H1 (cell line): ENCODE results near the gene RABL6. TPM values are rescaled to one million over a fixed set of nuclear protein-coding genes. Genes with fewer than 3 reads are reported as not detected.

ENCODE experiments used
- CTCF ChIA-PET: fragments of 300-600 bp; sonication (Branson Sonifier 250); formaldehyde crosslinking; loops from one replicate; lab custom pipeline; 2021; ENCODE audit not compliant: partially characterized antibody; lab: Charles Lee
- POLR2A ChIA-PET: fragments of 300-600 bp; sonication (Branson Sonifier 250); formaldehyde crosslinking; loops from one replicate; lab custom pipeline; 2021; ENCODE audit warnings: inconsistent platforms; ENCODE audit not compliant: partially characterized antibody; lab: Charles Lee
- DNase-seq, 2 experiments: peaks; one replicate each; pipeline versions ENCODE4 v3.0.0 to v3.0.0-alpha.2; 2010 to 2022; ENCODE audit warnings: low spot score in 2 of 2, low read depth in 1 of 2, mixed read lengths in 1 of 2
- FAIRE-seq: peaks from 2 replicates; lab custom pipeline; 2011; peaks lifted over from hg19 to GRCh38; lab: Jason Lieb, UNC
- H2AFZ ChIP-seq: 2 replicates; pipeline ENCODE4 v1.8.1; 2012; ENCODE audit warnings: low read length, inconsistent platforms
- H2AK5ac ChIP-seq: 2 replicates; pipeline ENCODE4 v1.6.1; 2013; ENCODE audit warnings: low read depth, low read length
- H2BK120ac ChIP-seq: replicated peaks from 2 replicates; pipeline ENCODE3; 2013; ENCODE audit warnings: low read depth, low read length, inconsistent platforms
- H2BK12ac ChIP-seq: 2 replicates; pipeline ENCODE4 v1.6.1; 2013; ENCODE audit warnings: low read depth, low read length
- H2BK15ac ChIP-seq: 2 replicates; pipeline ENCODE4 v1.6.1; 2013; ENCODE audit warnings: low read length
- H2BK20ac ChIP-seq: 2 replicates; pipeline ENCODE4 v1.6.1; 2013; ENCODE audit warnings: low read length
- H2BK5ac ChIP-seq: 2 replicates; pipeline ENCODE4 v1.6.1; 2013; ENCODE audit warnings: low read depth, low read length
- H3K14ac ChIP-seq: 2 replicates; pipeline ENCODE4 v1.6.1; 2013; ENCODE audit warnings: inconsistent platforms; ENCODE audit not compliant: insufficient read length
- H3K18ac ChIP-seq: 2 replicates; pipeline ENCODE4 v1.6.1; 2013; ENCODE audit warnings: low read length; ENCODE audit errors: extremely low read depth
- H3K23ac ChIP-seq: 2 replicates; pipeline ENCODE4 v1.6.1; 2013; ENCODE audit warnings: inconsistent platforms; ENCODE audit not compliant: insufficient read length
- H3K23me2 ChIP-seq: 2 replicates; pipeline ENCODE4 v1.6.1; 2013; ENCODE audit warnings: low read depth, low read length
- H3K27ac ChIP-seq: 2 replicates; pipeline ENCODE4 v1.6.1; 2011; ENCODE audit warnings: low read depth, low read length, inconsistent platforms
- H3K27me3 ChIP-seq, 4 experiments: replicated peaks in 1 of 4; 1 replicate in 1 of 4; 2 replicates in 3 of 4; pipeline versions ENCODE4 v1.6.1 to v1.8.1; 2011 to 2013; ENCODE audit warnings: low read length in 3 of 4, mild to moderate bottlenecking in 3 of 4, inconsistent platforms in 2 of 4, mixed read lengths in 2 of 4, moderate library complexity in 1 of 4; ENCODE audit not compliant: control insufficient read depth in 3 of 4, insufficient read depth in 3 of 4; ENCODE audit errors: extremely low read depth in 1 of 4
- H3K36me3 ChIP-seq, 4 experiments: 2 replicates each; pipeline versions ENCODE4 v1.6.1 to v1.8.1; 2011 to 2013; ENCODE audit warnings: mild to moderate bottlenecking in 4 of 4, low read length in 3 of 4, moderate library complexity in 2 of 4, control low read depth in 1 of 4, inconsistent platforms in 1 of 4; ENCODE audit not compliant: insufficient read depth in 4 of 4, control insufficient read depth in 2 of 4
- H3K4ac ChIP-seq: replicated peaks from 2 replicates; pipeline ENCODE3; 2013; ENCODE audit warnings: low read length, low read depth, mixed read lengths, inconsistent platforms; ENCODE audit not compliant: insufficient read length
- H3K4me1 ChIP-seq, 4 experiments: replicated peaks in 1 of 4; 1 replicate in 1 of 4; 2 replicates in 3 of 4; pipeline versions ENCODE4 v1.6.1 to v1.8.1; 2011 to 2013; ENCODE audit warnings: low read length in 3 of 4, inconsistent platforms in 2 of 4, mixed read lengths in 1 of 4; ENCODE audit not compliant: insufficient read depth in 4 of 4, control insufficient read depth in 3 of 4
- H3K4me2 ChIP-seq, 2 experiments: 2 replicates each; pipeline versions ENCODE4 v1.6.1 to v1.8.1; 2011 to 2013; ENCODE audit warnings: low read depth in 2 of 2, low read length in 2 of 2, control low read depth in 1 of 2, inconsistent platforms in 1 of 2, mild to moderate bottlenecking in 1 of 2; ENCODE audit not compliant: insufficient read depth in 1 of 2
- H3K4me3 ChIP-seq, 4 experiments: fragments of 200-600, 300-600 bp in 1 of 4; sonication (generic), shearing (Covaris generic), sonication (Bioruptor Twin) in 1 of 4; 2 replicates each; pipeline versions ENCODE4 v1.5.1 to v1.8.1; 2011 to 2016; ENCODE audit warnings: low read length in 4 of 4, low read depth in 3 of 4, control low read depth in 2 of 4, inconsistent platforms in 2 of 4, mild to moderate bottlenecking in 2 of 4, mixed read lengths in 1 of 4, moderate library complexity in 1 of 4; ENCODE audit not compliant: insufficient read depth in 2 of 4; ENCODE audit errors: extremely low read depth in 1 of 4
- H3K56ac ChIP-seq: replicated peaks from 2 replicates; pipeline ENCODE3; 2013; ENCODE audit warnings: low read depth, mild to moderate bottlenecking, mixed read lengths, low read length, inconsistent platforms; ENCODE audit not compliant: insufficient read length
- H3K79me1 ChIP-seq: 2 replicates; pipeline ENCODE4 v1.6.1; 2013; ENCODE audit warnings: low read depth, low read length, control low read depth
- H3K79me2 ChIP-seq, 2 experiments: 2 replicates each; pipeline versions ENCODE4 v1.6.1 to v1.8.1; 2012 to 2013; ENCODE audit warnings: low read length in 2 of 2, mild to moderate bottlenecking in 2 of 2, inconsistent platforms in 1 of 2; ENCODE audit not compliant: insufficient read depth in 2 of 2, control insufficient read depth in 1 of 2
- H3K9ac ChIP-seq, 4 experiments: replicated peaks in 1 of 4; 1 replicate in 1 of 4; 2 replicates in 3 of 4; pipeline versions ENCODE4 v1.6.1 to v1.8.1; 2011 to 2013; ENCODE audit warnings: low read depth in 3 of 4, low read length in 3 of 4, control low read depth in 2 of 4, mild to moderate bottlenecking in 2 of 4, moderate library complexity in 2 of 4, inconsistent platforms in 1 of 4; ENCODE audit errors: extremely low read depth in 1 of 4
- H3K9me3 ChIP-seq, 2 experiments: 2 replicates each; pipeline versions ENCODE4 v1.6.1 to v1.8.1; 2012 to 2013; ENCODE audit warnings: mild to moderate bottlenecking in 2 of 2, moderate library complexity in 2 of 2, control low read depth in 1 of 2, inconsistent platforms in 1 of 2, low read depth in 1 of 2, low read length in 1 of 2, mixed read lengths in 1 of 2; ENCODE audit not compliant: insufficient read depth in 2 of 2
- H4K20me1 ChIP-seq, 2 experiments: replicated peaks in 1 of 2; 2 replicates each; pipeline versions ENCODE3 to v1.8.1; 2011 to 2013; ENCODE audit warnings: inconsistent platforms in 2 of 2, low read length in 2 of 2, mild to moderate bottlenecking in 1 of 2; ENCODE audit not compliant: insufficient read depth in 2 of 2, control insufficient read depth in 1 of 2
- H4K5ac ChIP-seq: 2 replicates; pipeline ENCODE4 v1.6.1; 2013; ENCODE audit warnings: low read length, low read depth, mixed read lengths, inconsistent platforms; ENCODE audit not compliant: insufficient read length
- H4K8ac ChIP-seq: 2 replicates; pipeline ENCODE4 v1.8.0; 2013; ENCODE audit warnings: mild to moderate bottlenecking, moderate library complexity, low read length, inconsistent platforms; ENCODE audit not compliant: insufficient read depth; ENCODE audit errors: extremely low read depth
- H4K91ac ChIP-seq: replicated peaks from 2 replicates; pipeline ENCODE3; 2013; ENCODE audit warnings: low read length, mixed read lengths, inconsistent platforms; ENCODE audit not compliant: insufficient read length
- POU5F1 ChIP-seq: IDR thresholded peaks from 2 replicates; pipeline ENCODE4 v1.6.1; 2011; ENCODE audit warnings: low read depth, mild to moderate bottlenecking, low read length, moderate library complexity
- WGBS, 2 experiments: shearing (Covaris generic) in 1 of 2; methylation state at CpG; one replicate each; pipeline versions ENCODE4 v1.1.6 to v1.1.7; 2013 to 2015; ENCODE audit warnings: low lambda C conversion rate in 2 of 2, mixed read lengths in 2 of 2, inconsistent platforms in 1 of 2, low coverage in 1 of 2, missing lambda C conversion rate in 1 of 2; ENCODE audit not compliant: insufficient replicate concordance in 2 of 2, insufficient coverage in 1 of 2, insufficient read length in 1 of 2; ENCODE audit errors: extremely low coverage in 1 of 2, missing lambda C conversion rate in 1 of 2; 5-methylcytosine and 5-hydroxymethylcytosine counted together
- polyA plus RNA-seq, 7 experiments: library from polyadenylated mRNA; depleted of rRNA in 3 of 7; stranded (reverse) in 5 of 7; unstranded in 2 of 7; fragments of >200 nt in 5 of 7; fragments of 200-250 nt in 2 of 7; gene quantifications; 1 replicate in 5 of 7; 2 replicates in 1 of 7; 4 replicates in 1 of 7; pipeline versions ENCODE4 v1.2.1 to v1.2.3, GENCODE V29; 2011 to 2013; ENCODE audit warnings: missing spikeins in 2 of 7, mixed read lengths in 2 of 7
- total RNA-seq: library from RNA; stranded (reverse); fragmentation: NEBNext Ultra II Directional; extraction: Animal tissue kit (Norgen Biotek cat#: 25700); gene quantifications from 2 replicates; pipeline ENCODE4 v1.2.1, GENCODE V29; 2021
- TF ChIP-seq, protein P1 (sequence below), 3 experiments: IDR thresholded peaks; 1 replicate in 2 of 3; 2 replicates in 1 of 3; pipeline versions ENCODE4 v1.5.1 to v1.6.1; 2011; ENCODE audit warnings: low read length in 3 of 3, mild to moderate bottlenecking in 3 of 3, inconsistent platforms in 2 of 3, low read depth in 1 of 3, moderate library complexity in 1 of 3; ENCODE audit not compliant: insufficient read depth in 1 of 3; ENCODE audit errors: control extremely low read depth in 1 of 3

Gene RABL6
- total and polyA plus RNA-seq, 2 of the 8 experiments (the other 6 are each of a cell fraction or from before 2014, with no cell fraction given): 70.1 to 130 TPM

GRCh38 chr9:136761545-136761981 is 46.2 kb upstream of the RABL6 start:
- DNase-seq: no peak
- H3K36me3 ChIP-seq: no peaks in the 10 kb centered on the region
- no peaks in the 10 kb centered on the region for H3K79me1 ChIP-seq
- whole genome bisulfite sequencing, 2 experiments: 89% methylated on average over 10 of the region's 13 CpGs; no CpG with 5 or more reads in 1 of the 2 experiments
- no peak overlapping the region for H2BK12ac ChIP-seq
- H3K9ac ChIP-seq: no peak overlapping the region
- ChIA-PET CTCF (interaction anchor here (0.6 to 5.1 kb wide), 10 partner anchors 9 to 438 kb away, joined by 3 to 33 read pairs (median 4); no protein-coding TSS in a partner anchor), POLR2A (interaction anchor here (1.0 to 3.8 kb wide), 5 partner anchors 34 to 53 kb away, joined by 3 to 34 read pairs (median 3); partner anchors contain the start of gene RABL6)
- H3K23me2 ChIP-seq: no peaks in the 10 kb centered on the region; the same call in 1 of the 2 replicates
- H2BK120ac ChIP-seq: no peak overlapping the region
- no peak overlapping the region for H3K4me3 ChIP-seq
- no peak overlapping the region for H2BK20ac ChIP-seq
- no peak overlapping the region for H2BK5ac ChIP-seq
- H3K27me3 ChIP-seq: no peaks in the 10 kb centered on the region; a peak in 2 of 7 replicates
- H4K91ac ChIP-seq: peak overlapping the region; percentile 54
- no peak overlapping the region for H4K5ac ChIP-seq
- H2BK15ac ChIP-seq: no peak overlapping the region
- peaks cover 0 to 13% (median 6%) of the 10 kb centered on the region in 4 experiments; a peak in 4 of 7 replicates for H3K4me1 ChIP-seq
- H3K27ac ChIP-seq: no peak overlapping the region
- H3K4me2 ChIP-seq: no peak overlapping the region
- no peak for TF ChIP-seq POU5F1
- TF ChIP-seq, protein P1, sequence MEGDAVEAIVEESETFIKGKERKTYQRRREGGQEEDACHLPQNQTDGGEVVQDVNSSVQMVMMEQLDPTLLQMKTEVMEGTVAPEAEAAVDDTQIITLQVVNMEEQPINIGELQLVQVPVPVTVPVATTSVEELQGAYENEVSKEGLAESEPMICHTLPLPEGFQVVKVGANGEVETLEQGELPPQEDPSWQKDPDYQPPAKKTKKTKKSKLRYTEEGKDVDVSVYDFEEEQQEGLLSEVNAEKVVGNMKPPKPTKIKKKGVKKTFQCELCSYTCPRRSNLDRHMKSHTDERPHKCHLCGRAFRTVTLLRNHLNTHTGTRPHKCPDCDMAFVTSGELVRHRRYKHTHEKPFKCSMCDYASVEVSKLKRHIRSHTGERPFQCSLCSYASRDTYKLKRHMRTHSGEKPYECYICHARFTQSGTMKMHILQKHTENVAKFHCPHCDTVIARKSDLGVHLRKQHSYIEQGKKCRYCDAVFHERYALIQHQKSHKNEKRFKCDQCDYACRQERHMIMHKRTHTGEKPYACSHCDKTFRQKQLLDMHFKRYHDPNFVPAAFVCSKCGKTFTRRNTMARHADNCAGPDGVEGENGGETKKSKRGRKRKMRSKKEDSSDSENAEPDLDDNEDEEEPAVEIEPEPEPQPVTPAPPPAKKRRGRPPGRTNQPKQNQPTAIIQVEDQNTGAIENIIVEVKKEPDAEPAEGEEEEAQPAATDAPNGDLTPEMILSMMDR (IDR thresholded peaks at IDR 0.05; ENCODE audit: control extremely low read depth in 1 of 3, insufficient read depth in 1 of 3, low read depth in 1 of 3, low read length in 3 of 3): no peak
- no peak overlapping the region for H4K8ac ChIP-seq
- H3K4ac ChIP-seq: no peak overlapping the region
- no peak overlapping the region for H2AFZ ChIP-seq
- no peaks in the 10 kb centered on the region for H4K20me1 ChIP-seq
- H3K23ac ChIP-seq: no peak overlapping the region
- H3K14ac ChIP-seq: no peak overlapping the region
- H3K79me2 ChIP-seq: no peaks in the 10 kb centered on the region
- no peaks in the 10 kb centered on the region for H3K9me3 ChIP-seq
- H3K56ac ChIP-seq: no peak overlapping the region
- no peak overlapping the region; the same call in 1 of the 2 replicates for H2AK5ac ChIP-seq
- no peak overlapping the region for H3K18ac ChIP-seq
- no peak for FAIRE-seq
